Stomach (tissue), 9 donors: ENCODE data around the gene CSMD2. TPM values are rescaled to one million over a fixed set of nuclear protein-coding genes. Genes with fewer than 3 reads are reported as not detected.

ENCODE experiments used
- DNase-seq, 2 donors: peaks; one replicate each; pipeline versions ENCODE4 v3.0.0 to v3.0.0-alpha.2; 2013 to 2019
- H3K27ac ChIP-seq, 5 donors: fragments of 200-600 bp in 4 of 5; sonication (generic) in 4 of 5; one replicate each; pipeline ENCODE4 v1.5.1; 2013 to 2019; ENCODE audit warnings: mild to moderate bottlenecking in 1 of 5, moderate library complexity in 1 of 5
- H3K27me3 ChIP-seq, 3 donors: fragments of 200-600 bp; sonication (generic); one replicate each; pipeline ENCODE4 v1.5.1; 2017 to 2019; ENCODE audit warnings: mixed run types in 1 of 3
- H3K36me3 ChIP-seq, 4 donors: fragments of 200-600 bp; sonication (generic); 1 replicate in 3 of 4; 2 replicates in 1 of 4; pipeline ENCODE4 v1.5.1; 2016 to 2019
- H3K4me1 ChIP-seq, 4 donors: fragments of 200-600 bp; sonication (generic); one replicate each; pipeline ENCODE4 v1.5.1; 2016 to 2019
- H3K4me3 ChIP-seq, 4 donors: fragments of 200-600 bp; sonication (generic) in 3 of 4; one replicate each; pipeline ENCODE4 v1.5.1; 2016 to 2019; ENCODE audit warnings: mild to moderate bottlenecking in 1 of 4
- H3K9me3 ChIP-seq, 4 donors: fragments of 200-600 bp; sonication (generic); one replicate each; pipeline ENCODE4 v1.5.1; 2016 to 2019
- CTCF ChIP-seq, 7 experiments: fragments of 450-650 bp in 4 of 7; fragments of 200-600 bp in 3 of 7; sonication (generic) in 3 of 7; IDR thresholded peaks; one replicate each; pipeline ENCODE4 v1.5.1; 2016 to 2019; ENCODE audit warnings: antibody characterized with exemption in 7 of 7, control low read depth in 2 of 7, mild to moderate bottlenecking in 1 of 7
- EP300 ChIP-seq: sonication (generic); formaldehyde crosslinking; IDR thresholded peaks from one replicate; pipeline ENCODE4 v1.6.1; 2017; ENCODE audit warnings: antibody characterized with exemption
- POLR2A ChIP-seq, 4 donors: fragments of 450-650 bp; IDR thresholded peaks; one replicate each; pipeline ENCODE4 v1.6.1; 2016; ENCODE audit warnings: antibody characterized with exemption in 4 of 4, control low read depth in 2 of 4, mild to moderate bottlenecking in 1 of 4, moderate library complexity in 1 of 4
- POLR2AphosphoS5 ChIP-seq, 3 donors: sonication (generic); formaldehyde crosslinking; IDR thresholded peaks; one replicate each; pipeline ENCODE4 v1.6.1; 2016; ENCODE audit warnings: antibody characterized with exemption in 3 of 3
- WGBS, 5 donors: extraction: QIAGEN DNeasy Blood & Tissue Kit in 3 of 5; methylation state at CpG; one replicate each; pipeline versions ENCODE4 v1.1.5 to v1.1.7; 2013 to 2018; 5-methylcytosine and 5-hydroxymethylcytosine counted together
- intact Hi-C: fragments of 100-400 bp; cut with DNase I; formaldehyde crosslinking; loops from one replicate; pipeline ENCODE4 v1.15.1; 2023; ENCODE audit warnings: low total_unique reads
- polyA plus RNA-seq, 3 donors: library from polyadenylated mRNA; stranded (reverse); fragments of 200-250 nt; gene quantifications; one replicate each; pipeline ENCODE4 v1.2.3, GENCODE V29; 2013
- total RNA-seq, 5 donors: library from RNA; depleted of rRNA; stranded (reverse); fragments of >200 nt; gene quantifications; one replicate each; pipeline versions ENCODE4 v1.1.0 to v1.2.3, GENCODE V29; 2014 to 2016
- donor health status: healthy with polysubstance abuse.
- donor health status: Bipolar disorder and iron deficiency.
- donor health status: healthy.

Gene CSMD2
- total and polyA plus RNA-seq, 8 donors = 0.10 to 3.5 (median 0.37) TPM; not detected in 1

GRCh38 chr1:33501774-33502173, 663.3 kb downstream of the CSMD2 start:
- intact Hi-C loops = no loop called here
- DNase-seq = no peak
- 85 to 97% (median 94%) methylated on average over 8 of the region's 8 CpGs for WGBS, 5 donors
- Histone ChIP-seq H3K4me3 (no peak overlapping the region), H3K27ac (no peak overlapping the region), H3K4me1 (no peaks in the 10 kb centered on the region), H3K9me3 (peaks cover 0 to 34% (median 24%) of the 10 kb centered on the region in 4 donors), H3K36me3 (peaks cover 0 to 21% (median 3%) of the 10 kb centered on the region in 4 donors), H3K27me3 (no peaks in the 10 kb centered on the region)
- no peak for TF ChIP-seq EP300
- no peak for TF ChIP-seq POLR2A (IDR thresholded peaks at IDR 0.05)
- TF ChIP-seq POLR2AphosphoS5 (IDR thresholded peaks at IDR 0.05) = no peak
- TF ChIP-seq CTCF (IDR thresholded peaks at IDR 0.05) = no peak

GRCh38 chr1:33501309-33501708, 663.7 kb downstream of the CSMD2 start:
- H3K4me3 ChIP-seq = no peak overlapping the region
- 83 to 93% (median 88%) methylated on average over 2 of the region's 2 CpGs for WGBS, 5 donors
- no peaks in the 10 kb centered on the region for H3K4me1 ChIP-seq
- H3K9me3 ChIP-seq = peaks cover 0 to 38% (median 29%) of the 10 kb centered on the region in 4 donors
- H3K27me3 ChIP-seq = no peaks in the 10 kb centered on the region
- H3K36me3 ChIP-seq = peaks cover 0 to 25% (median 6%) of the 10 kb centered on the region in 4 donors
- intact Hi-C loops = no loop called here
- no peak for TF ChIP-seq POLR2A (IDR thresholded peaks at IDR 0.05)
- no peak for TF ChIP-seq CTCF (IDR thresholded peaks at IDR 0.05)
- TF ChIP-seq POLR2AphosphoS5 (IDR thresholded peaks at IDR 0.05) = no peak
- TF ChIP-seq EP300 = no peak
- no peak for DNase-seq
- H3K27ac ChIP-seq = no peak overlapping the region

GRCh38 chr1:33500547-33500946, 664.5 kb downstream of the CSMD2 start:
- no peak for DNase-seq
- H3K4me3 ChIP-seq = no peak overlapping the region
- H3K27me3 ChIP-seq = no peaks in the 10 kb centered on the region
- H3K9me3 ChIP-seq = peaks cover 5 to 46% (median 35%) of the 10 kb centered on the region in 4 donors
- intact Hi-C loops = no loop called here
- no peaks in the 10 kb centered on the region for H3K4me1 ChIP-seq
- no peak overlapping the region for H3K27ac ChIP-seq
- WGBS, 5 donors = 63 to 73% (median 67%) methylated on average over 4 of the region's 4 CpGs
- peaks cover 0 to 30% (median 10%) of the 10 kb centered on the region in 4 donors for H3K36me3 ChIP-seq
- no peak for TF ChIP-seq POLR2A (IDR thresholded peaks at IDR 0.05)
- no peak for TF ChIP-seq POLR2AphosphoS5 (IDR thresholded peaks at IDR 0.05)
- TF ChIP-seq CTCF (IDR thresholded peaks at IDR 0.05) = no peak
- no peak for TF ChIP-seq EP300

- Histone ChIP-seq H3K9me3 (peaks cover 20 to 75% (median 63%) of the 10 kb centered on the region in 4 donors), H3K4me3 (no peak overlapping the region), H3K4me1 (no peaks in the 10 kb centered on the region), H3K36me3 (peaks cover 26 to 61% (median 39%) of the 10 kb centered on the region in 4 donors), H3K27me3 (no peaks in the 10 kb centered on the region), H3K27ac (no peak overlapping the region)
- no peak for TF ChIP-seq POLR2AphosphoS5 (IDR thresholded peaks at IDR 0.05)
- TF ChIP-seq CTCF (IDR thresholded peaks at IDR 0.05) = no peak
- no peak for TF ChIP-seq EP300
- no peak for DNase-seq
- 84 to 98% (median 96%) methylated on average over 1 of the region's 1 CpG for WGBS, 5 donors
- intact Hi-C loops = no loop called here
Measured at GRCh38 chr1:33497410-33497809, 667.6 kb downstream of the CSMD2 start.
